GM19467 (cell line): ENCODE data around the gene FBXL5.

Experiments
- ATAC-seq: cut with Tn5 transposase; IDR thresholded peaks from one replicate; pipeline ENCODE4 v1.9.1; 2021; ENCODE audit warnings: mild to moderate bottlenecking, moderate library complexity; ENCODE audit not compliant: unreplicated experiment

Gene FBXL5, protein sequence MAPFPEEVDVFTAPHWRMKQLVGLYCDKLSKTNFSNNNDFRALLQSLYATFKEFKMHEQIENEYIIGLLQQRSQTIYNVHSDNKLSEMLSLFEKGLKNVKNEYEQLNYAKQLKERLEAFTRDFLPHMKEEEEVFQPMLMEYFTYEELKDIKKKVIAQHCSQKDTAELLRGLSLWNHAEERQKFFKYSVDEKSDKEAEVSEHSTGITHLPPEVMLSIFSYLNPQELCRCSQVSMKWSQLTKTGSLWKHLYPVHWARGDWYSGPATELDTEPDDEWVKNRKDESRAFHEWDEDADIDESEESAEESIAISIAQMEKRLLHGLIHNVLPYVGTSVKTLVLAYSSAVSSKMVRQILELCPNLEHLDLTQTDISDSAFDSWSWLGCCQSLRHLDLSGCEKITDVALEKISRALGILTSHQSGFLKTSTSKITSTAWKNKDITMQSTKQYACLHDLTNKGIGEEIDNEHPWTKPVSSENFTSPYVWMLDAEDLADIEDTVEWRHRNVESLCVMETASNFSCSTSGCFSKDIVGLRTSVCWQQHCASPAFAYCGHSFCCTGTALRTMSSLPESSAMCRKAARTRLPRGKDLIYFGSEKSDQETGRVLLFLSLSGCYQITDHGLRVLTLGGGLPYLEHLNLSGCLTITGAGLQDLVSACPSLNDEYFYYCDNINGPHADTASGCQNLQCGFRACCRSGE

DNA sequence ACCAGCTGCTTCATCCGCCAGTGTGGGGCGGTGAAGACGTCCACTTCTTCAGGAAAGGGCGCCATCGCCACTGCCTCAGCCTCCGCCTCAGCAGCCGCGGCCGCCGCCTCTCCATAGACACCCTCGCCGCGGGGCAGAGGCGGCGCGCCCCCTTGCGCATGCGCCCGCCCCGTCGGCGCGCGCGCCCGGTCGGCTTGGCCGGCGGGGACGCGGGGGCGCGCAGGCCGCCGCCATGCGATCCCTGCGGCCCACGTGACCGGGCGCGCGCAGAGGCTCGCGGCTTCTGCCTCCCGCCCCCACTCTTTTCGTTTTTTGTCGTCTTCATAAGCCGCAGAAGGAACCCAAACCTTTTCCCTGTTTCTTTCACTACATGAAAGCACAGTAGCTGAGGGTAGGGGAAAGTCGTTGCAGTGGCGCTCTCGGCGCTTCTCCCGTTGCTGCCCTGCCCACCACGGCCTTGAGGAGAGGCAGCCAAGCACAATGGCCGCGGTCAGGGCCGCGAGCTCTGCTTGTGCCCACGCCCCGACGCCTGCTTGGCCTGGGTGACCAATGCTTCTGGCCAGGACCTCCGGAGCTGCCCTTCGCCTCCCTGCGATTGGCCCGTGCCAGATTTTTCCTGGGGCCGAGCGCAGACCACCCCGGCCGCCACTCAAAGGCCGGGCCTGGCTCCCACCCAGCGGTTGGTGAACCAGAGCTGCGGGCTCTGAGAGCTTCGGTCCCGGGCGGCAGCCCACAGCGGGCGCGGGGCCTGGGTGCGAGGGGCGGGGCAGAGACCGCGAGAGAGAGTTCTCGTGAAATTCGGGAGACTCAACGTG lies at the start of gene FBXL5:
FBXL5 (minus strand) TSS at position 135 of the 815 bp plus-strand sequence; CDS start at position 65, 70 bp downstream.
- ATAC-seq: peak; percentile 67

- ATAC-seq: no peak
Measured at GRCh38 chr4:15704129-15704528, 49.0 kb upstream of the FBXL5 start.

DNA sequence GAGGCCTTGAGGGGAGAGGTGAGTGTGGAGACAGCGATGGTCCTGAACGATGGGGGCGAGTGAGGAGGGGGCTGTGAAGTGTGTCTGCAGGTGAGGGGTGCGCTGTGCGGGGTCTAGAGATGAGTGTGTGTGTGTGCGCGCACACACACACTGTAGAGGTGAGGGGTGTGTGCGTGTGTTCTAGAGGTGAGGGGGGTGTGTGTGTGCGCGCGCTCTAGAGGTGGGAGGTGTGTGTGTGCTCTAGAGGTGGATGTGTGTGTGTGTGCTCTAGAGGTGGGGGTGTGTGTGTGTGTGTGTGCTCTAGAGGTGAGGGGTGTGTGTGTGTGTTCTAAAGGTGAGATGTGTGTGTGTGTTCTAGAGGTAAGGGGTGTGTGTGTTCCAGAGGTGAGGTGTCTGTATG lies 48.3 kb upstream of the FBXL5 start:
- ATAC-seq: no peak

DNA sequence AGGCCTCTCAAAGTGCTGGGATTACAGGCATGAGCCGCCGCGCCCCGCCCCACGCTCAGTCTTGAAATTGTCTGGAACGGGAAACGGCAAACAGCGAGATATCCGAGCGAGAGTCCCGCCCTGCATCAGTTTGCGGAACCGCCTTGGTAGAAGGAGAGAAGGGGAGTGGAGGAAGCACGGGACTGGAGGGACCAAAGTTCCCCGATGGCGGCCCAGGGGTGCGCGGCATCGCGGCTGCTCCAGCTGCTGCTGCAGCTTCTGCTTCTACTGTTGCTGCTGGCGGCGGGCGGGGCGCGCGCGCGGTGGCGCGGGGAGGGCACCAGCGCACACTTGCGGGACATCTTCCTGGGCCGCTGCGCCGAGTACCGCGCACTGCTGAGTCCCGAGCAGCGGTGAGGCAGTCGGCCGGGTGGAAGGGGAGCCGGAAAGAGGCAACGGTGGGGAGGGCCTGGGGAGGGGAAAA lies 47.8 kb upstream of the FBXL5 start, which contains the start of gene BST1:
BST1 (plus strand) TSS at position 125 of the 463 bp plus-strand sequence; CDS start at position 205, 80 bp downstream.
- ATAC-seq: peak; percentile 71

DNA sequence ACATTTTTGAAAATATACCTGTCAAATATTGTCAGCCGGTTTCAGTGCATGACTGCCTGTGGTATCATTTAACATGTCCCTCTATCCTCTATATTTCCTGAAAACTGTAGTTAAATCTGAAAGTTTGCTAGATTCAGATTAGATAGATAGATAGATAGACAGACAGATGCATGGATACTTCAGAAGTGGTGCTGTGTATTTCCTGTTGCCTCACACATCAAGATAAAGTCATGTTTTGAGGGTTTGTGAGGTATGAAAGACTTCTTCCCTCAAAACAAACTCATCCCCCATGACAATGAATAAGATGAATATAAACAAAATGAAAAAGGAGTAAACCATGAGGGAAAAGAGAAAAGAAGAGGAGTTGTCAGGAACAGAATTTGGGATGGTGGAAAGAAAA lies 41.7 kb upstream of the FBXL5 start:
- no peak for ATAC-seq

DNA sequence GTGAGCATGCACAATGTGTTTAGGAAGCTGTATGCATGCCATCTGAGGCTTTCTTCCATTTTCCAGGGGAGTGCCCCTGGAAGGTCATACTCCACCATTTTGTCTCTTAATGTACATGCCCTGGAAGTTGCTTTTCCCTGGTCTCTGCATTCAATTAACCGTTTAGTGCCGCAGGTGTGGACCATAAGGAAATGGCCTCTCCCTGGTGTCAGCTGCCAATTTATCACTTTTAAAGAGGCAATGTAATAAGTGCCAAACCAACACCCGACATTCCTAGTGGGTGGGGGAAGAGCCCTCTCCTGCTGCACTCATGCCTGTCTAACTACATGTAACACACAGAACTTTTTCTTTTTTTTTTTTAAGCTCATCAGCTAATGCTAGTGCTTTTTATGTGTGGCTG lies 40.6 kb upstream of the FBXL5 start:
- no peak for ATAC-seq

DNA sequence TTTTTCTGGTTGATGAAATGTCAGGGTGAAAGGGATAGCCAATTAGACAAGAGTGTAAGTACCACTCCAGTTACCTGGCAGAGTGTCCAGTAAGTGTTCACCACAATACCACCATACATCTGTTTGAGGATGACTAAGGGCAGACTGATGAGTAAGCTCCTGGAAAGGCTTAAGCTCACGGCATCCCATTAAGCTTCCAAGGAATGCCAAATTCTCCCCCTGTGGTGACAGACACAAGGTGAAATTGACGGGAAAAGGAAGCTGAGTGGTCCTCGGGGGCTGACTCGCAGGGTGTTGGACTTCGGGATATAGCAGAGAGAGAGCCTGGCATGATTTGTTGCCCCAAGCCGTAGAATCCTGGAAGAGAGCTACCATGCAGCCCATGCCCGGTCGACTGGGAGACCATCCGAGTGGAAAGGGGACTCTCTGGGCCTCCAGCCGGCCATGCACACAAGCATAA lies 40.1 kb upstream of the FBXL5 start:
- no peak for ATAC-seq

DNA sequence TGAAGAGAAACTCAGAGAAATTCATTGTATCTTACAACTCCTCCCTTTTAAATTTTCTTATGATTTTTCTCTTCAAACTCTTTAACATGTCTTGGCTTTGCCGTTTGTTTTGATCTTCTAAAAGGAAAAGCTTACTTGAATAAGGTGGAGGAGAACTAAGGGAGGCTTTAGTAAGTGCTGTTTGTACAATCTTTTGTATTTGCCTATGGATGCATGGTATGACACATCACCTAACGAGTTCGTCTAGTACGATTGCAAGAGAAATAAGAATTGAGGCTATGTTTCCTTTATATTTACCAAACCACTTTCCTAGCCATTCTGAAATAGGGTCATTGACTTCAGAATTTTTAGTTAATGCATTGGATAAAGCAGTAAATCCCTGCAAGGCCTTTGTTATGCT lies 39.3 kb upstream of the FBXL5 start:
- ATAC-seq: no peak

GRCh38 chr4:15692602-15693001 lies 37.4 kb upstream of the FBXL5 start:
- no peak for ATAC-seq

DNA sequence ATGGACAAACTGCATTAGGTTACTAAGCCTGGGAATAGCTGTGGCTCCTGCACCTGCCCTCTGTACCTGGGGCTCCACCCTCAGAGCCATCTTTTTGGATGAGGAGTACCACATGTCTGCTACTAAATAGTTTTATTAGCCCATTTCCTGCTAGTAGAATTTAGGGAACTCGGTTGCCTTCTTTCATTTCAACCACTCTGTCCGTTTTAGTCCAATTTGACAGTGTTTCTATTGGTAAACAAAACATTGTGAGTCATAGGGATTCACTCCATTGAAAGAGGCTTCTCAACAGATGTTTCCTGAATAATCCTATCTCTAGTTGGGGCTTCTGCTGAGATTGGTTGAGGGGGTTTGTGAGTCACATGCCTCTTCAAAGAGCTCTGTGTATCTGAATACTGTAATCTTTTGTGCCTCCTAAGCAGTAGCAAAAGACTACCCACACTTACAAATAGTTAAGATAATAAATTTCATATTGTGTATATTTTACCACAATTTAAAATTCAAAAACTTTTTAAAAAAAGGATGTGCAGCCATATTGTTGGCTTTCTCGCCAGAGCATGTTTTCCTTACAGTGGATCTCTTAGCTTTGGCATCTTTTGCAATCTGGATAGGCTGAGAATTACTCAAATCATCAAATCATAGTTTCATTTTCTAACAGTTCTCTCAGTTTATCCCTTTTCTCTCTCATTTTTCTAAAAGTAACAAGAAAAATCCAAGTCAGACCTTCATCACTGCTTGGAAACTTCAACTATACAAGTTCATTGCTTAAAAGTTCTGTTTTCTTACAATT lies 36.4 kb upstream of the FBXL5 start:
- no peak for ATAC-seq

GRCh38 chr4:15690020-15690809 lies 35.1 kb upstream of the FBXL5 start:
- ATAC-seq: no peak

GRCh38 chr4:15689540-15689939 lies 34.4 kb upstream of the FBXL5 start:
- ATAC-seq: no peak

DNA sequence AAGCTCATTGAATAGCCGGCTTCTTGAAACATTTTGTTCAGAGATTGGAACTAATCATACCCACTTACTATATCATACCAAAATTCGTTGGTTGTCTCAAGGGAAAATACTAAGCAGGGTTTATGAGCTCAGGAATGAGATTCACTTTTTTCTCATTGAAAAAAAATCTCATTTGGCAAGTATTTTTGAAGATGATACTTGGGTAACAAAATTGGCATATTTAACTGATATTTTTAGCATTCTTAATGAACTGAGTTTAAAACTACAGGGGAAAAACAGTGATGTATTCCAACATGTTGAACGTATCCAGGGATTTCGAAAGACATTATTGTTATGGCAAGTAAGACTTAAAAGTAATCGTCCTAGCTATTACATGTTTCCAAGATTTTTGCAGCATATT lies 32.9 kb upstream of the FBXL5 start:
- ATAC-seq: no peak

DNA sequence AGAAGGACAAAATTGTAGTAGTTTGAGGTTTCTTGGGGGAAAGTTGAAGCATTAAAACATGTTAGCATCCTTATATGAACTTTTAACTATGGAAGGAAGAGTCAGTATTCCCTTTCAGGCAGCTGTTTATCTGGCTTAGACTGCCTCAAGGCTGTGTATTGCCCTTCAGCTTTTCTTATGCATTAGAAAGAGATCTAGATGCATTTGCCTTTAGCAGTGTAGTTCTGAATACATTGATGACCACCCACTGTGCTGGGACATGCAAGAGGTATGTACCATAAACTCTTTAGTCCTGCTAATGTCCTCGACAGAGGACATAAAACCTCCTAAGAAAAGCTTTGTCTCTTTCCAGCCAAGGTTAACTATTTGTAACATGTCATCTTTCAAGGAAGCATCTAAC lies 29.3 kb upstream of the FBXL5 start:
- no peak for ATAC-seq

GRCh38 chr4:15683143-15683495 lies 28.0 kb upstream of the FBXL5 start:
- ATAC-seq: no peak

DNA sequence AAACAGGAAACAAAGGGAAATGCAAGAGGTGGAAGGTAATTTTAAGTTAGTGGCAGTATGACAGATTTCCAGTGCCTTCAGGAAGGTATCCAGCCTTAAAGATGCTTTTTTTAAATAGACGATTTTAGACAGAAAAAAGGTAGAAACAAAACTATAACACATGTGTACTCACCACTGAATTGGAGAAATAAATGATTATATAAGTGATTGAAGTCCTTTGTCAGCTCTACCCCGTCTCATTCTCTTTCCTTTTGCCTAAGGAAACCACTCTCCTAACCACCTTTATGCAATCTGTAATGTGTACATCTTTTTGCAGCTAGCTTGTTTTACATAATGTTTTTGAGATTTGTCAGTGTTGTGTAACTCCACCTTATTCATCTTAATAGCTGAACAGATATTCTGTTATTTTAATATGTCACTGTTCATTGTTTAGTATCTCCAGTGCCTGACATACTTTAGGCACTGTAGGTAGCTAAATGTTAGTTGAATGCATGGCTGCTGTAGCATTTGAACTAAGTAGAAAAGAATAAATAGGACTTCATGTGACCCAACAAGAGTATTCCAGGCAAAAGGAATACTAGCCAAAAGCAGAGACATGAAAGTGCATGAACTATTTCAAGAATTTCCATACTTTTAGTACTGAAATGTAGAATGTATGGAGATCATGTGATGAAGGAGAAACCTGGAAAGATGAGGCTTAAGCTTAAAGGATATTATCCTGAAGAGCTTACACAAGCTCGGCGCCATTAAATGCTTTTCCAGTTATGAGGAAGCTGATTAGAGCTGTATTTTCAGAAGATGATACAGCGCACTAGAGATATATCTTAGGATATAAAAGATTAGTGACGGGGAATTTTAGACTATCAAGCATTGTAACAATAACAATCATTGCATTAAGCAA lies 27.3 kb upstream of the FBXL5 start:
- ATAC-seq: peak; percentile 1

- ATAC-seq: peak; percentile 88
Measured at GRCh38 chr4:15681372-15682241, 26.4 kb upstream of the FBXL5 start, which contains the start of gene FAM200B. FAM200B (plus strand) TSS chr4:15681827; CDS start chr4:15686978, 5,151 bp downstream.

GRCh38 chr4:15681067-15681371 lies 25.9 kb upstream of the FBXL5 start:
- no peak for ATAC-seq
